ENCODE data around the gene VPS13A. TPM values are rescaled to one million over a fixed set of nuclear protein-coding genes. Genes with fewer than 3 reads are reported as not detected.
"Not testable (repeated sequence)": the region's sequence is repeated elsewhere in the genome, so short reads cannot be mapped to it uniquely, and the experiment has no call there.

VPS13A gene
- polyA plus RNA-seq, 3 donors: 3.8 to 4.6 (median 4.4) TPM

- H3K27ac ChIP-seq (ENCODE audit: low read depth, low read length): no peak overlapping the region
- 2% methylated on average over 57 of the region's 57 CpGs for WGBS, 3 donors
Observed at GRCh38 chr9:77177894-77178794, 810 bp downstream of the VPS13A start.

DNA sequence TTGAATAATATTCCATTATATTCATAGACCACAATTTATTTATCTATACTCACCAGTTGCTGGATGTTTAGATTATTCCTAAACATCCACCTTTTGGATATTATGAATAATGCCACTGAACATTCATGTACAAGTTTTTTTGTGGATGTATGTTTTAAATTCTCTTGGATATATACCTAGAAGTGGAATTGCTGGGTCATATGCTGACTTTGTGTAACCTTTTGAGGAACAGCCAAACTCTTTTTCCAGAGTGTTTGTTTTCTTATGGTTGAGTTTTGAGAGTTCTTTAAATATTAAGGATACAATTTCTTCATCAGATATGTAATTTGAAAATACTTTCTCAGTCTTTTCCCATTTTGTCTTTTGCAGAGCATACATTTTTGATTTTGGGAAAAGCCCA, 2.7 kb downstream of the VPS13A start:
- no peak overlapping the region for H3K27ac ChIP-seq (ENCODE audit: low read depth, low read length)

GRCh38 chr9:77183581-77183980, 6.2 kb downstream of the VPS13A start:
- H3K27ac ChIP-seq (ENCODE audit: low read depth, low read length): no peak overlapping the region

DNA sequence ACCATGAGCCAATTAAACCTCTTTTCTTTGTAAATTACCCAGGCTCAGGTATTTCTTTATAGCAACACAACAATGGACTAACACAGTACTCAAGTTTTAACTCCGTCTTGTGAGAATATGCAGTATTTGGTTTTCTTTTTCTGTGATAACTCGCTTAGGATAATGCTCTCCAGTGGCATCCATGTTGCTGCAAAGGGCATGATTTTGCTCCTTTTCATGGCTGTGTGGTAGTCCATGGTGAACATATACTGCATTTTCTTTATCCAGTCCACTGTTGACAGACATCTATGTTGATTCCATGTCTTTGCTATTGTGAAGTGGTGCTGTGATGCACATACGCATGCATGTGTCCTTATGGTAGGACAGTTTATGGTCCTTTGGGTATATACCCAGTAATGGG, 10.9 kb downstream of the VPS13A start:
- WGBS, 3 donors: 77 to 97% (median 96%) methylated on average over 3 of the region's 3 CpGs
- no peak overlapping the region for H3K27ac ChIP-seq (ENCODE audit: low read depth, low read length)

DNA sequence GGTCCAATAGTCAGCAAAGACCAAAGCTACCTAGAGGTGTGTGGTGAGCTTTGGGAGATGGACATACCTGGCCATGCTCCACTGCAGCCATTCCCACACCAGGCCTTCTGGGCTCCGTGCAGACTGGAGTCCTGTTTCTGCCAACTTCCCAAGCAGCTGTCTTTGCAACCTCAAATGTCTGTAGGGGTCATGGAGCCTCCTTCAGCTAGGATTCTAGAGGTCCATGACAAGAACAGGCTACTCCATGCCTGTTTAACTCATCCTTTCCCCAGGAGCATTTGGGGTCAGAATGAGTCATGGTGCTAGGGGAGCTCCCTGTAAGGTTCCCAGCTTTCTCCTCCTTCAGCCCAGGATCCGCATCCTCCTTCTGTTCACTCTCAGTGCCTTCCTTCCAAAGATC, 17.1 kb downstream of the VPS13A start:
- H3K27ac ChIP-seq (ENCODE audit: low read depth, low read length): no peak overlapping the region
- WGBS, 3 donors: 95 to 99% (median 95%) methylated on average over 2 of the region's 2 CpGs

- H3K27ac ChIP-seq (ENCODE audit: low read depth, low read length): no peak overlapping the region
- 88 to 89% (median 88%) methylated on average over 2 of the region's 2 CpGs for WGBS, 3 donors
Observed at GRCh38 chr9:77210116-77210515, 32.8 kb downstream of the VPS13A start.

DNA sequence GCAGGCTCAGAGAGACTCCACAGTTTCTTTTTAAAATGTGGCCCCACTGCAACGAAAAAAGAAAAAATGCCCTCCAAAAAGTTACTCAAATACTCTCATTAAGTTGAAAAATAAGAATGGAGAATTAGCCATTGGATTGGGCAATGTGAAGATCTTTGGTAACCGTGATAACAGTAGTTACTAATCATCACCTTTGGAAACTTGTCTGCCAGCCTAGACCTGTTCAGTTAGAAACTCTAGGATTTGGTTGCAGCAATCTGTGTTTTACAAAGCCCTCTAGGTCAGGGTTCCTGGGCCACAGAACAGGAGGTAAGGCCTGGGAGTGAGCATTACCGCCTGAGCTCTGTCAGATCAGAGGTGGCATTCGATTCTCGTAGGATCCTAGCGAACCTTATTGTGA, 34.2 kb downstream of the VPS13A start:
- H3K27ac ChIP-seq (ENCODE audit: low read depth, low read length): no peak overlapping the region
- WGBS, 3 donors: 95 to 96% (median 96%) methylated on average over 6 of the region's 6 CpGs

- WGBS, 3 donors: 45 to 97% (median 88%) methylated on average over 1 of the region's 1 CpG
- no peak overlapping the region for H3K27ac ChIP-seq (ENCODE audit: low read depth, low read length)
Observed at GRCh38 chr9:77212801-77213200, 35.5 kb downstream of the VPS13A start.

DNA sequence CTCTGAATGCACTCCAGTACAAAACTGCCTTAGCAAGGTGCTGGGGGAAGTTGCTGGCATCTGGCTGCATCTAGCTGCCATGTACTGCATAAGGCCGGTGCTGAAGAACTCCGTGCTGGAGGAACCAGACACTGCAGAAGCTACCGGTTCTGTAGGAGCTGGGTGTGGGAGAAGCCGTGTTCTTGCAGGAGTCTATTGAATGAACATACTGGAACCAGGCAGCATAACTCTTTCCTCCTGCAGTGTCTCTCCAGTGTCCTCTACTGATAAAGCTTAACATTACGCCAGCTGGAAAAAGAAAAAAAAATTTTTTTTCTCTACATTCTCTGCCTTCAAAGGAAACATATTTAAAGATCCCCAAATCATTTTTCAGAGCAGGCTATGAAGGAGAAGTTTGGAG, 38.5 kb downstream of the VPS13A start:
- H3K27ac ChIP-seq (ENCODE audit: low read depth, low read length): no peak overlapping the region
- WGBS, 3 donors: 82 to 86% (median 84%) methylated on average over 5 of the region's 5 CpGs

- WGBS, 3 donors: 70 to 90% (median 76%) methylated on average over 3 of the region's 3 CpGs
- H3K27ac ChIP-seq (ENCODE audit: low read depth, low read length): no peak overlapping the region
Observed at GRCh38 chr9:77218612-77219011, 41.3 kb downstream of the VPS13A start.

GRCh38 chr9:77221431-77221830, 44.1 kb downstream of the VPS13A start:
- 89 to 92% (median 91%) methylated on average over 3 of the region's 3 CpGs for WGBS, 3 donors
- H3K27ac ChIP-seq (ENCODE audit: low read depth, low read length): no peak overlapping the region

DNA sequence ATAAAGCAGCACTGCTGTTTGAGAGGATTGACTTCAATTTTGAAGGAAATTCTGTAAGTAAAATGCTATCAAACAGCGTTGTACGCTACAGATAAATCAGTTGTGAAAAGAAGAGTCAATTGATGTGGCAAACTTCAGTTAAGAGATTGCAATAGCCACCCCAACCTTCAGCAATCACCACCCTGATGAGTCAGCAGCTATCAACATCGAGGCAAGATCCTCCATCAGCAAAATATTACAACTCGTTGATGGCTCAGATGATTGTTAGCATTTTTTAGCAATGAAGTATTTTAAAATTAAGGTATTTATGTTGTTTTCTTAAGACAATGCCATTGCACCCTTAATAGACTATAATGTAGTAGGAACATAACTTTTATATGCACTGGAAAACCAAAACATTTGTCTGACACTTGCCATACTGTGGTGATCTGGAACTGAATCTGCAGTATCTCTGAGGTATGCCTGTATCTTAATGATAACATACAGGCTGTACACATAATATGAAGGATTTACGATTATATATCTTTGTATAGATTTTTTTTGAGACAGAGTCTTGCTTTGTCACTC, 47.5 kb downstream of the VPS13A start:
- H3K27ac ChIP-seq (ENCODE audit: low read depth, low read length): no peak overlapping the region
- WGBS, 3 donors: 64 to 83% (median 76%) methylated on average over 5 of the region's 5 CpGs

GRCh38 chr9:77236693-77237092, 59.4 kb downstream of the VPS13A start:
- no peak overlapping the region for H3K27ac ChIP-seq (ENCODE audit: low read depth, low read length)
- WGBS, 3 donors: 72 to 87% (median 85%) methylated on average over 5 of the region's 5 CpGs

GRCh38 chr9:77237896-77238295, 60.6 kb downstream of the VPS13A start:
- H3K27ac ChIP-seq (ENCODE audit: low read depth, low read length): no peak overlapping the region
- 98 to 100% (median 99%) methylated on average over 2 of the region's 2 CpGs for WGBS, 3 donors

DNA sequence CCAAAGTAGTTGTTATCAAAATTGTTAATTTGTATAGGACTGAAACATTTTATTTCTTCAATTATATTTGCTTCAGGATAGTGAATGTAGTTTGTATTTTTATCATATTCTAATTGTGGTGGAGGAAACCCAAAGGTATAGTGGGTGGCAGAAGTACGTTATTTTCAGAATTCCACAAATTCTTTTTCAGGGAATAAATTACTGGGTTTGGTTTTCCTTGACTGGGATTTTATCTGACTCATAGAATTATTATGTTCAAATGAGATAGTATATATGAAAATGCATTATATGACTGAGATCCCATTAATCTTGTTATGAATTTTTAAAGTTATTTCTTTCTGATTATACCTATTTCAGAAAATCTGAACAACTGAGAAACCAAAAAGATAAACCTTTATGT, 73.7 kb downstream of the VPS13A start:
- no peak overlapping the region for H3K27ac ChIP-seq (ENCODE audit: low read depth, low read length)
- WGBS, 3 donors: 85 to 96% (median 92%) methylated on average over 1 of the region's 1 CpG

GRCh38 chr9:77257275-77257674, 79.9 kb downstream of the VPS13A start:
- H3K27ac ChIP-seq (ENCODE audit: low read depth, low read length): no peak overlapping the region
- WGBS, 3 donors: 96 to 99% (median 98%) methylated on average over 2 of the region's 2 CpGs

- WGBS, 3 donors: 96 to 99% (median 97%) methylated on average over 8 of the region's 8 CpGs
Observed at GRCh38 chr9:77261605-77262004, 84.3 kb downstream of the VPS13A start.

DNA sequence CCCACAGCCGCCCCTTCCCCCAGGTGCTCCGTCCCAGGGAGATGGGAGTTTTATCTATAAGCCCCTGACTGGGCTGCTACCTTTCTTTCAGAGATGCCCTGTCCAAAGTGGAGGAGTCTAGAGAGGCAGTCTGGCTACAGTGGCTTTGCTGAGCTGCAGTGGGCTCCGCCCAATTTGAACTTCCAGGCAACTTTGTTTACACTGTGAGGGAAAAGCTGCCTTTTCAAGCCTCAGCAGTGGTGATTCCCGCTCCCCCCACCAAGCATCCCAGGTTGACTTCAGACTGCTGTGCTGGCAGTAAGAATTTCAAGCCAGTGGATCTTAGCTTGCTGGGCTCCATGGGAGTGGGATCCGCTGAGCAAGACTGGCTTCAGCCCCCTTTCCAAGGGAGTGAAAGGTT, 90.4 kb downstream of the VPS13A start:
- H3K27ac ChIP-seq (ENCODE audit: low read depth, low read length): not testable (repeated sequence)
- WGBS, 3 donors: 91 to 95% (median 92%) methylated on average over 5 of the region's 5 CpGs

More at GRCh38 chr9:77261605-77262004, 84.3 kb downstream of the VPS13A start:
- H3K27ac ChIP-seq (ENCODE audit: low read depth, low read length): no peak overlapping the region

- H3K27ac ChIP-seq (ENCODE audit: low read depth, low read length): no peak overlapping the region
- whole genome bisulfite sequencing, 3 donors: 90 to 100% (median 95%) methylated on average over 1 of the region's 1 CpG
Observed at GRCh38 chr9:77271023-77271690, 93.8 kb downstream of the VPS13A start.

Data from adipose tissue (tissue), 3 donors.